Activated gamma-delta T cell treated with Interleukin-2 at 50 U/mL for 16 hours (primary cell): ENCODE results near the gene IRAK2.
"Not testable (repeated sequence)": the region's sequence is repeated elsewhere in the genome, so short reads cannot be mapped to it uniquely, and the experiment has no call there.

ENCODE experiments used
- DNase-seq: peaks from one replicate; pipeline ENCODE4 v3.0.0-alpha.2; 2020

Gene IRAK2

DNA sequence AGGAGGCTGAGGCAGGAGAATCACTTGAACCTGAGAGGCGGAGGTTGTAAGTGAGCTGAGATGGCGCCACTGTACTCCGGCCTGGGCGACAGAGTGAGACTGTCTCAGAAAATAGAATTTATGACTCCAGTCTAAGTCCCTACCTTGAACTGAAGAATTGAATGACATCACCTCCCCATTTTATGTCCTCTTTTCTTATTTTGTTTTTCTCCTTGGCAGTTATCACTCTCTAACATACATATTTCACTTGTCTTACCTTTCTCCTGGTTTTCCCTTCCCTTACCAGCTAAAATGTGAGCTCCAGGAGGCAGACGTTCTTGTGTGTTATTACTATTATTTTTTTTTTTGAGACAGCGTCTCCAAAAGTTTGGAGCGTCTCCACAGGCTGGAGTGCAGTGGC is 91.1 kb downstream of the IRAK2 start:
- DNase-seq = no peak

- no peak for DNase-seq
Observed at GRCh38 chr3:10259036-10259435, 94.3 kb downstream of the IRAK2 start.

DNA sequence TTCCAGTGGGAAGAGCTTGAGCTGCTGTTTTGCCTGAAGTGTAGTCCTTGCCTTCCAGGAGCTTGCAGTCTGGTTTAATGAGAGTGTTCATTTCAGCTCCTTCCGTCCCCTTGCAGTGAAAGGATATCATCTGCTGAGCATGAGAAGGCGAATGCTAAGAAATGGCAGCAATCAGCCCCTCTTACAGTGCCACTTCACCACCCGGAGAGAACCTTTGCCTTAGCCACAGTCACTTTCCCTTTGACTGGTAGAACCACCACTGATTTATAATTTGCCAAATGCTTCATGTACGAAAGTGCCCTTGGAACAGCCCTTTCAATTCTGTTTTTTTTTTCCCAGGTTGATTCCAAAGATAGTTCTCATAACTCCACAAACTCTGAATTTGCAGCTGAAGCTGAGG is 95.1 kb downstream of the IRAK2 start:
- DNase-seq = no peak

GRCh38 chr3:10260211-10260701 is 95.5 kb downstream of the IRAK2 start:
- no peak for DNase-seq

DNA sequence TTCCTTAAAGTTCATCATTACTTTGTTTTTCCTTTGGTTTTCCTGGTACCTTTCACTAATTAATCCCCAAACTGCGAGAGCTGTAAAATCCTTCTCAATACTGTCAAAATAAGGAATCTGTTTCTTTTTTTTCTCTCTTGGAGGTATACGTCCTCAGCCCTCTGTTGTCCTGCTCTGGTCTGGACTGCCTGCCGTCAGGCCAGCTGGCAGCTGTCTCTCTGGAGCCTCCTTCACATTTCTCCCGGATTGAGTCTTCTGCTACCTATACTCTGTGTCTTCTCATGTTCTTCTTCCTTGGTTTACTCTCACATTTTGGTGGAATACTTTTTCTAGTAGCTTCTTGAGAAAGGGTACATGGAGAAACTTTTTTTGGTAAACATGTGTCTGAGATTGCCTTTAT is 97.3 kb downstream of the IRAK2 start:
- no peak for DNase-seq

DNA sequence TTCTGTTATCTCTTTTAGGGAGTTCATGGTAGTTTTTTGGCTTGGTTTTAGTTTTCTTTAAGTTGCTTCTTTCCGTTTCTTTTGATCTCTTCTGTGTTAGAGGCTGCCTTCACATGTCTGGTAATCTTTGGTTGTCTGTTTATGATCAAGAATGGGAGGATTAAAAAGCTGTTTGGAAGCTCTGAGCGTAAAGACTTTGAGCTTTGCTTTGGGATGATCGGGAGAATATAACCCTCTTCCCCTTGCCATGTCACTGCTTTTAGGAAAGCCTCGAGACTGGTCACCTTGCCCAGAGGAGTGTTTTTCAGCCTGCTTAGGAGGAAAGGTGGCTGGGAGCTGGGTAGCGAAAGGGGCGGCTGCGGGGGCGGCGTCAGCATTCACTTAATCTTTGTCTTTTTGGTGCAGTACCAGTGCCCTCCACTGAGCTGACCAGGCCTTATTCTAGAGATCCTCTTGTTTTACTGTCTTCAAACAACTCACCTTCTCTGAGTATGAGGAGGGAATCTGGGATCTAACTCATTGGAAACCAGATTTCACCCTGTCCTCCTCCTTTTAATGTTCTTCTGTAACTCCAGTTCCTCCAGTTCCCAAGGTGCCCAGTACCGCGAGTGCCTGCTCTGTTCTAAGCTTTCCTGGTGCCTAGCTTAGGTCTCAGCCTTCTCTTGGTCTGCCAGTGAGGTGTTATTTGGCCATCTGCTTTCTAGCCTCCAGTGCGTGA is 99.1 kb downstream of the IRAK2 start:
- DNase-seq = peak; percentile 64

GRCh38 chr3:10265833-10266232 is 101.1 kb downstream of the IRAK2 start:
- no peak for DNase-seq

DNA sequence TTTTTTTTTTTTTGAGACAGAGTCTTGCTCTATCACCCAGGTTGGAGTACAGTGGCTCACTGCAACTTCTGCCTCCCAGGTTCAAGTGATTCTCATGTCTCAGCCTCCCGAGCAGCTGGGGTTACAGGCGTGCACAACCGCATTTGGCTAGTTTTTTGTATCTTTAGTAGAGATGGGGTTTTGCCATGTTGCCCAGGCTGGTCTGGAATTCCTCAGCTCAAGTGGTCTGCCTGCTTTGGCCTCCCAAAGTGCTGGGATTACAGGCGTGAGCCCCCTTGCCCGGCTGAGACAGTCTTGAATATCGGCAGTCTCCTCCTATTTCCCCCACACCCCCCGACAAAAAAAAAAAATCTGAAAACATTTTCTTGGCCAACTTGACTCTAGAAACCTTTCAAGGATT is 102.2 kb downstream of the IRAK2 start:
- not testable (repeated sequence) for DNase-seq

GRCh38 chr3:10268116-10268515 is 103.4 kb downstream of the IRAK2 start:
- no peak for DNase-seq

- no peak for DNase-seq
Observed at GRCh38 chr3:10268930-10269329, 104.2 kb downstream of the IRAK2 start.

DNA sequence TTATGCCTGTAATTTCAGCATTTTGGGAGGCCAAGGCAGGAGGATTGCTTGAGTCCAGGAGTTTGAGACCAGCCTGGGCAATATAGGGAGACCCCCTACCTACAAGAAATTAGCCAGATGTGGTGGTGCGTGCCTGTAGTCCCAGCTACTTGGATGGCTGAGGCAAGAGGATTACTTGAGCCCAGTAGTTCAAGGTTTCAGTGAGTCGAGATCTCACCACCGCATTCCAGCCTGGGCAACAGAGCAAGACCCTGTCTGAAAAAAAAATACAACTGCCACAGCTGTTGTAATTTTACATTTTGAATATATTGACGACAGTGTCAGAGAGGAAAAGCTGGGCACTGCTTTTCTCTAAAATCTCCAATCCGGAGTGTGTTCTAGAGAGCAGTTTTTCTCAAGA is 104.7 kb downstream of the IRAK2 start:
- DNase-seq = no peak

- not testable (repeated sequence) for DNase-seq
Observed at GRCh38 chr3:10272476-10272875, 107.8 kb downstream of the IRAK2 start.

- DNase-seq = no peak
Observed at GRCh38 chr3:10272977-10273376, 108.3 kb downstream of the IRAK2 start.

GRCh38 chr3:10273702-10274305 is 109.1 kb downstream of the IRAK2 start:
- DNase-seq = no peak

- no peak for DNase-seq
Observed at GRCh38 chr3:10274601-10275000, 109.9 kb downstream of the IRAK2 start.

DNA sequence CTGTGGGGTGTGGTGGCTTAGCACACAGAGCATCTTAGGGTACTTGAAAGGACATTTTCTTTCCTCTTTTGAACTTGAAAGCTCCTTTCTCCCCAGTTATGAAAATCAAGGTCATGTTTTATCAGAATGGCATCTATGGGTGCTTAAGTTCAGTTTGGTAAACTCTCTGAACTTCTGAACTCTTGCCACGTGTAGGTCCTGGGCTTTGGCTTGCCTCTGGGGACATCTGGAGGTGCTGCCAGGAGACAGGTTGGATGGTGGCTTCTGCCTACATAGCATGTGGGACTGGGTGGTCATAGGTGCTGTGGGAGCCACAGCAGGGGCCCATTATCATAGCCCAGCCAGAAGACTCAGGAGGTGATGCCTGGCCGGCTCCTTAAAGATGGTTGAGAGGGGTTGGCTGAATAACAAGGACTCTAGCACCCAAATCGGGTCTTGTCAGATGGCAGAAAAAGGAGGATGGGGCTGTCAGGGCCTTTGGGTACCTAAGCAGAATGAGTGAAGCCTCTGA is 112.5 kb downstream of the IRAK2 start:
- no peak for DNase-seq

DNA sequence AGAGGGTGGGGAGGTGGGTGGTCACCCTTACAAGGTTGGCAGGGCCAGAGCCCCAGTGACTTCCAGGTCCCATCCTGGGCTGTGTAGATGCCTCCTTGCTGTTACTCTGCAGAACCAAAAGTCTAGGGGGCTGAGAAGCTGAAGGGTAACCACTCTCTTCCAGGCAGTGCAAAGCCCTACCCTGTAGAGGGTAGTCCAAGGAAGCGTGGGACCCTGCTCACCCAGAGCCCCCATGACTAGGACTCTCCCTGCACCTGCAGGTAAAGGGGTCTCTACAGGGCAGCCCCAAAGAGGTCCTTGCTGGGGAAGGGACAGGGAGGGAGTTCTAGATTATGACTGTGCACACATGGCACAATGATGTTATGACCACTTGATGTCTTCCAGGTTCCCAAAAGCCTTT is 113.8 kb downstream of the IRAK2 start:
- no peak for DNase-seq

DNA sequence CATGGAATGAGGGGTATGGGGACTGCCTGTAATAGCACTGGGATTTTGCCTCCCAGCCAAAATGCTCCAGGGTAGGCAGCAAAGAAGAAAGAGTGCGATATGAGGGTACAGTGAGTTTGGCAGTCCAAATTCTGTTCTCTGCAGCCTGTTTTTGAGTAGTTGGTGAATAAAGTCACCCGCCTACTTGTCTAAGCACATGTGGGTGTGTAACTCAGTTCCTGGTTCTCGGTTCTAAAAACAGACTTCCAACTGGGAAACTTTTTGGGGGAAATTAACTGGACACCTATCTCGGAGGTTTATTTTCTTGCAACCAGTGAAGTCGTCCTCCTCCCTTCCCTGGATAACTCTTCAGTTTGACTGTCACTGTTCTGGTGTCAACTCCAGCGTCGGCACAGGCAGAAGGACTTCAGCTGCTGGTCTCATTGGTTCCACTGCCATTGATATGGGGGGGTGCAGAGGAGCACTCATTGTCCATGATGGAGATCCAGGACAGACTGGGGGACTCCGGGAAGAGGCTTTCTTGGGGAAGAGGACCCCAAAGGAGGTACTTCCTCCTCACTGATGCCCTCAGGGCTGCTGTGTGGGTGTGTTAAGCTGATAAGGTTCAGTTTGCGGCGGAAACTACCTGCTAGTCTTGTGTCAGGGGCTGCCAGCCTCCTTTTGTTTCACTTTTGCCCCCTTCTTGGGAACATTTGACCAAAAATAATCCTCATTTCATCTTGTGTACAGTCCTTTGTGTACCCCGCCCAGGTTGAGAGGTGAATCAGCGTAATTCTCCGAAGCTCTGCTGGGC is 114.9 kb downstream of the IRAK2 start:
- DNase-seq = no peak

DNA sequence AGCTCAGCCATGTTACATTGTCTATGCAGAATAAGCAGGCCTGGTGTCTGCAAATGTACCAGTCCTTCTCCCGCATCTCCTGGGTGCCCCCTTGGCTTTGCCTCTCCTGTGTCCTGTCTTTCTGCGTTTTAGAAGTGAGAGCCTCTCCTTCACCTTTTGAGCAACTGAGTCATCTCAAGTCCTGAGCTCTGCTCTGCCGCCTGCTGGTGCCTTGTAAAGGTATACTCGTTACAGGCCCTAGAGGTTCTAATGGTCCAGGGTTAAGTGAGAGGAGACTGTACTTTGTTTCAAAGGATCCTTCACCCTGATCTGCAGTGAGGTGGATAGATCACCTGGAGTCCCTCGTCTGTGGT is 115.4 kb downstream of the IRAK2 start:
- no peak for DNase-seq

GRCh38 chr3:10280571-10280970 is 115.9 kb downstream of the IRAK2 start:
- DNase-seq = no peak

GRCh38 chr3:10281951-10282350 is 117.2 kb downstream of the IRAK2 start:
- DNase-seq = no peak

DNA sequence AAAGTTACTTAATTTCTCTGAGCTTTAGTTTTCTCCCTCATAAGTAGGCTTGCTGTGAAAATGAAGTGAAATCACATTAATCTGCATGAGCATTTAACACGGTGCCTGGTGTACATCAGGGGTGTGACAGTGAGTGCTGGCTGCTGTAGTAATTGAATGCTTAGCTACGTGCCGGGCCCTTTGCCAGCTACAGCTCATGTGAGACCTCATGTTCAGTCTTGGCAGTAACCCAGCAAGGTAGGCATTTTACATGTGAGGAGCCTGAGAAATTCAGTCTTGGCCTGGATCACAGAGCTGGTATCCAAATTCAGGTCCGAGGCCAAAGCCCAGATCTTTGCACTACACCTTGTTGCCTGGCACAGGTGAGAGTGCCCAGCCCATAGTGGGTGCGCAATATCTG is 118.9 kb downstream of the IRAK2 start:
- DNase-seq = no peak

DNA sequence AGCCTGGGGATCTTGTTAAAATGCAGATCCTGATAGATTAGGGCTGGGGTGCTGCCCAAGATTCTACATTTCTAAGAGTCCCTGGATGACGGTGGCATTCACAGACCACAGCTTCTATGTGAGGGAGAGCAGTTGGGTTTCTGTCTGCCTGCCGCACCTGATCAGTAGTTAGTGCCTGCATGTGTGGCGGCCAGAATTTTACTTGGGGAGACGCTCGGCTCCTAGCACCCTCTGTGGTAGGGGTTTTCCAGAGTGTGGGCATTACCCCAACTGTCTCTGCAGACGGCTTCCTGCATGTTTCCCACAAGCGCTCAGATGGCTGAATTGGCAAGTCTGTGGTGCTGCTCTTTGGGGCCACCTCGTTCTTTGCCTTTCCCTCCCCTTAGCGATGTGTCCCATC is 119.8 kb downstream of the IRAK2 start:
- no peak for DNase-seq
